OCI-LY7 (cell line): ENCODE measurements around the gene MFRP. TPM values are rescaled to one million over a fixed set of nuclear protein-coding genes. Genes with fewer than 3 reads are reported as not detected.
A peak's percentile ranks its signal among the peaks of the same experiment; 100 is the strongest.

Source experiments
- BruUV-seq: library from RNA; stranded (reverse); fragments of 400-500 nt; replicated peaks from 2 replicates; lab custom pipeline; 2021; lab: Mats Ljungman, UMichigan
- CTCF ChIA-PET: fragments of 300-600 bp; sonication (Branson Sonifier 250); formaldehyde crosslinking; loops from one replicate; lab custom pipeline; 2022; ENCODE audit warnings: antibody characterized with exemption; ENCODE audit not compliant: unreplicated experiment; lab: Charles Lee
- POLR2A ChIA-PET: fragments of 300-600 bp; sonication (Branson Sonifier 250); formaldehyde crosslinking; loops from one replicate; lab custom pipeline; 2022; ENCODE audit warnings: antibody characterized with exemption; lab: Charles Lee
- DNase-seq: peaks from one replicate; pipeline ENCODE4 v3.0.0-alpha.2; 2015; ENCODE audit warnings: low spot score
- H2AFZ ChIP-seq: fragments of 200-600 bp; sonication (generic), shearing (Covaris generic); 2 replicates; pipeline ENCODE4 v1.6.1; 2014; ENCODE audit warnings: mild to moderate bottlenecking, antibody characterized with exemption, low read length, moderate library complexity
- H3K27ac ChIP-seq: fragments of 200-600 bp; sonication (generic); 2 replicates; pipeline ENCODE4 v1.5.1; 2014; ENCODE audit warnings: mixed run types, low read depth, mild to moderate bottlenecking, moderate library complexity, low read length, inconsistent platforms; ENCODE audit not compliant: poor library complexity, severe bottlenecking
- H3K36me3 ChIP-seq: fragments of 200-600 bp; sonication (generic); 2 replicates; pipeline ENCODE4 v1.6.1; 2014; ENCODE audit warnings: mild to moderate bottlenecking, antibody characterized with exemption, low read length, moderate library complexity, mixed read lengths; ENCODE audit not compliant: insufficient read depth
- H3K4me1 ChIP-seq: fragments of 200-600 bp; sonication (generic); 2 replicates; pipeline ENCODE4 v1.5.1; 2014; ENCODE audit warnings: mild to moderate bottlenecking, low read length; ENCODE audit not compliant: insufficient read depth, poor library complexity, severe bottlenecking
- H3K4me2 ChIP-seq: fragments of 200-600 bp; sonication (generic); 2 replicates; pipeline ENCODE4 v1.6.1; 2014; ENCODE audit warnings: mild to moderate bottlenecking, low read length
- H3K4me3 ChIP-seq: fragments of 200-600 bp; sonication (generic); 2 replicates; pipeline ENCODE4 v1.5.1; 2014; ENCODE audit warnings: mild to moderate bottlenecking, low read depth, low read length; ENCODE audit not compliant: poor library complexity, severe bottlenecking
- H3K79me2 ChIP-seq: fragments of 200-600 bp; sonication (generic); 2 replicates; pipeline ENCODE4 v1.6.1; 2016; ENCODE audit warnings: low read depth, mild to moderate bottlenecking, low read length, moderate library complexity, mixed read lengths; ENCODE audit not compliant: insufficient read depth
- H3K9me2 ChIP-seq: fragments of 200-600 bp; sonication (generic); 2 replicates; pipeline ENCODE4 v1.6.1; 2016; ENCODE audit warnings: mild to moderate bottlenecking, low read length, mixed read lengths; ENCODE audit not compliant: insufficient read depth
- H3K9me3 ChIP-seq: fragments of 200-600 bp; sonication (generic); 2 replicates; pipeline ENCODE4 v1.6.1; 2014; ENCODE audit warnings: mild to moderate bottlenecking, mixed run types, low read length, mixed read lengths
- H4K20me1 ChIP-seq: fragments of 200-600 bp; sonication (generic); 2 replicates; pipeline ENCODE4 v1.6.1; 2014; ENCODE audit warnings: mild to moderate bottlenecking, antibody characterized with exemption, low read length, moderate library complexity, mixed read lengths; ENCODE audit not compliant: insufficient read depth
- CTCF ChIP-seq: fragments of 200-600 bp; sonication (generic); conservative IDR thresholded peaks from 2 replicates; pipeline ENCODE4 v1.5.1; 2014; ENCODE audit warnings: mild to moderate bottlenecking, antibody characterized with exemption, low read length, moderate library complexity, mixed read lengths
- EZH2phosphoT487 ChIP-seq: fragments of 200-600 bp; sonication (generic); IDR thresholded peaks from 2 replicates; pipeline ENCODE4 v1.6.1; 2018; ENCODE audit warnings: low read depth, borderline replicate concordance, mild to moderate bottlenecking, mixed run types, antibody characterized with exemption, low read length, moderate library complexity, mixed read lengths
- intact Hi-C: fragments of 100-400 bp; cut with micrococcal nuclease; formaldehyde crosslinking; loops from one replicate; pipeline ENCODE4 v1.10.0; 2022; ENCODE audit not compliant: unreplicated experiment
- total RNA-seq, 2 experiments: library from RNA; depleted of rRNA in 1 of 2; stranded (reverse); fragments of >200 nt in 1 of 2; shearing (Covaris generic) in 1 of 2; gene quantifications; 2 replicates each; pipeline ENCODE4 v1.2.3, GENCODE V29; 2014 to 2022

The MFRP gene
- total RNA-seq, 2 experiments from 2014 or later = not detected

GRCh38 chr11:119335091-119335654, 11.3 kb downstream of the MFRP start:
- H3K79me2 ChIP-seq = peaks cover 10% of the 10 kb centered on the region; the same call in 1 of the 2 replicates
- TF ChIP-seq CTCF (no peak), EZH2phosphoT487 (no peak)
- H3K4me3 ChIP-seq = peak overlapping the region; percentile 81
- H4K20me1 ChIP-seq = no peaks in the 10 kb centered on the region
- H3K36me3 ChIP-seq = peaks cover 6% of the 10 kb centered on the region; the same call in 1 of the 2 replicates
- H3K4me2 ChIP-seq = peak overlapping the region; percentile 91
- H3K9me3 ChIP-seq = no peaks in the 10 kb centered on the region
- peak overlapping the region; percentile 46 for H3K27ac ChIP-seq
- no peak for DNase-seq
- ChIA-PET POLR2A (interaction anchor here (0.8 to 1.8 kb wide), 4 partner anchors 10 to 29 kb away, joined by 3 to 4 read pairs (median 3); no protein-coding TSS in a partner anchor), CTCF (interaction anchor here (1.0 kb wide), 1 partner anchor 12 kb away, joined by 4 read pairs; no protein-coding TSS in a partner anchor)
- intact Hi-C loops = loop anchor here (5.0 kb wide), 1 partner anchor 137 kb away; no protein-coding TSS in a partner anchor
- H3K4me1 ChIP-seq = peaks cover 40% of the 10 kb centered on the region
- no peaks in the 10 kb centered on the region for H3K9me2 ChIP-seq
- no peak overlapping the region for H2AFZ ChIP-seq
- no TSS peak for BruUV-seq

GRCh38 chr11:119334174-119334930, 12.2 kb downstream of the MFRP start, which contains the start of gene RNF26:
Gene RNF26 (plus strand): TSS chr11:119334527. CDS start chr11:119335123, 596 bp downstream.
- Histone ChIP-seq H3K27ac (peak within 1 kb of the TSS; percentile 50), H3K9me2 (no peaks in the 10 kb centered on the region), H3K36me3 (peaks cover 6% of the 10 kb centered on the region; the same call in 1 of the 2 replicates), H3K4me3 (peak within 1 kb of the TSS; percentile 81), H4K20me1 (no peaks in the 10 kb centered on the region), H3K9me3 (no peaks in the 10 kb centered on the region), H3K4me2 (peak within 1 kb of the TSS; percentile 91), H3K79me2 (peaks cover 10% of the 10 kb centered on the region; the same call in 1 of the 2 replicates), H3K4me1 (peaks cover 40% of the 10 kb centered on the region), H2AFZ (peak within 1 kb of the TSS; percentile 83)
- intact Hi-C loops = no loop called here
- ChIA-PET CTCF (interaction anchor here (0.6 to 1.0 kb wide), 4 partner anchors 11 to 222 kb away, joined by 3 to 4 read pairs (median 3); no protein-coding TSS in a partner anchor), POLR2A (interaction anchor here (0.5 to 1.8 kb wide), 6 partner anchors 11 to 272 kb away, joined by 3 to 5 read pairs (median 4); no protein-coding TSS in a partner anchor)
- TF ChIP-seq CTCF = no peak
- no peak for TF ChIP-seq EZH2phosphoT487
- BruUV-seq = TSS peak; percentile 89
- peak; percentile 99 for DNase-seq
